Measurements from ENCODE around the gene BBS5. TPM values are rescaled to one million over a fixed set of nuclear protein-coding genes. Genes with fewer than 3 reads are reported as not detected.

Gene BBS5
- total RNA-seq, 1 experiment from 2014 or later = 0.31 TPM

- no peak for DNase-seq
- no TSS peak for BruUV-seq (replicated peaks)
- Histone ChIP-seq H2AFZ (no peak overlapping the region), H3K9me3 (ENCODE audit: insufficient read depth, low read depth) (no peaks in the 10 kb centered on the region), H4K20me1 (ENCODE audit: insufficient read depth) (no peaks in the 10 kb centered on the region), H3K27me3 (ENCODE audit: insufficient read depth, low read depth) (no peaks in the 10 kb centered on the region), H3K27ac (no peak overlapping the region), H3K4me2 (no peak overlapping the region), H3K36me3 (ENCODE audit: low read depth) (no peaks in the 10 kb centered on the region), H3K9me2 (ENCODE audit: insufficient read depth) (no peaks in the 10 kb centered on the region), H3K4me1 (replicated peaks; ENCODE audit: insufficient read depth) (no peaks in the 10 kb centered on the region), H3F3A (ENCODE audit: insufficient read depth, low read depth) (no peaks in the 10 kb centered on the region), H3K4me3 (no peak overlapping the region), H3K79me2 (ENCODE audit: low read depth) (no peaks in the 10 kb centered on the region)
- TF ChIP-seq EZH2 (IDR thresholded peaks at IDR 0.05; ENCODE audit: low read depth) = no peak
- no peak for TF ChIP-seq CTCF (conservative IDR thresholded peaks at IDR 0.05)
- ChIA-PET CTCF (no interaction called here), POLR2A (ENCODE audit: unreplicated experiment) (no interaction called here)
- intact Hi-C loops (cut with micrococcal nuclease; ENCODE audit: unreplicated experiment) = no loop called here
These were observed 16.1 kb downstream of the BBS5 start for GRCh38 chr2:169495310-169495928.

GRCh38 chr2:169504651-169505050 is 25.4 kb downstream of the BBS5 start:
- H3K27ac ChIP-seq = no peak overlapping the region
- no peak for TF ChIP-seq EZH2 (IDR thresholded peaks at IDR 0.05; ENCODE audit: low read depth)
- TF ChIP-seq CTCF (conservative IDR thresholded peaks at IDR 0.05) = no peak
- POLR2A ChIA-PET (ENCODE audit: unreplicated experiment) = no interaction called here

GRCh38 chr2:169507698-169508097 is 28.4 kb downstream of the BBS5 start:
- no peak overlapping the region for H3K4me3 ChIP-seq
- DNase-seq = peak in 1 of 2 experiments; percentile 77

More at GRCh38 chr2:169504651-169505050, 25.4 kb downstream of the BBS5 start:
- Histone ChIP-seq H3K9me2 (ENCODE audit: insufficient read depth) (no peaks in the 10 kb centered on the region), H4K20me1 (ENCODE audit: insufficient read depth) (no peaks in the 10 kb centered on the region), H3K4me1 (replicated peaks; ENCODE audit: insufficient read depth) (peaks cover 12% of the 10 kb centered on the region), H3K4me2 (no peak overlapping the region), H3K79me2 (ENCODE audit: low read depth) (no peaks in the 10 kb centered on the region), H3K9me3 (ENCODE audit: insufficient read depth, low read depth) (no peaks in the 10 kb centered on the region), H2AFZ (no peak overlapping the region), H3K27me3 (ENCODE audit: insufficient read depth, low read depth) (no peaks in the 10 kb centered on the region), H3K36me3 (ENCODE audit: low read depth) (no peaks in the 10 kb centered on the region), H3F3A (ENCODE audit: insufficient read depth, low read depth) (no peaks in the 10 kb centered on the region), H3K4me3 (no peak overlapping the region)
- DNase-seq = no peak
- no TSS peak for BruUV-seq (replicated peaks)
- intact Hi-C loops (cut with micrococcal nuclease; ENCODE audit: unreplicated experiment) = no loop called here
- CTCF ChIA-PET = no interaction called here

More at GRCh38 chr2:169507698-169508097, 28.4 kb downstream of the BBS5 start:
- H4K20me1 ChIP-seq (ENCODE audit: insufficient read depth) = no peaks in the 10 kb centered on the region
- no peaks in the 10 kb centered on the region for H3K27me3 ChIP-seq (ENCODE audit: insufficient read depth, low read depth)
- intact Hi-C loops (cut with micrococcal nuclease; ENCODE audit: unreplicated experiment) = no loop called here
- H3K4me2 ChIP-seq = no peak overlapping the region
- H3K36me3 ChIP-seq (ENCODE audit: low read depth) = no peaks in the 10 kb centered on the region
- H3F3A ChIP-seq (ENCODE audit: insufficient read depth, low read depth) = no peaks in the 10 kb centered on the region
- H3K4me1 ChIP-seq (replicated peaks; ENCODE audit: insufficient read depth) = peaks cover 12% of the 10 kb centered on the region
- TF ChIP-seq EZH2 (IDR thresholded peaks at IDR 0.05; ENCODE audit: low read depth) (no peak), CTCF (conservative IDR thresholded peaks at IDR 0.05) (no peak)
- no TSS peak for BruUV-seq (replicated peaks)
- CTCF ChIA-PET = no interaction called here
- no peaks in the 10 kb centered on the region for H3K9me2 ChIP-seq (ENCODE audit: insufficient read depth)
- H3K79me2 ChIP-seq (ENCODE audit: low read depth) = no peaks in the 10 kb centered on the region
- POLR2A ChIA-PET (ENCODE audit: unreplicated experiment) = no interaction called here
- no peaks in the 10 kb centered on the region for H3K9me3 ChIP-seq (ENCODE audit: insufficient read depth, low read depth)
- no peak overlapping the region for H2AFZ ChIP-seq
- H3K27ac ChIP-seq = peak overlapping the region; percentile 44; the same call in 1 of the 2 replicates
